Caco-2 (cell line): ENCODE results near the gene SCARF2. TPM values are rescaled to one million over a fixed set of nuclear protein-coding genes. Genes with fewer than 3 reads are reported as not detected.

Source experiments
- BruUV-seq: library from RNA; stranded (reverse); fragments of 400-500 nt; replicated peaks from 2 replicates; lab custom pipeline; 2021; lab: Mats Ljungman, UMichigan
- CTCF ChIA-PET: fragments of 300-600 bp; sonication (Branson Sonifier 250); formaldehyde crosslinking; loops from one replicate; lab custom pipeline; 2022; ENCODE audit warnings: antibody characterized with exemption; lab: Charles Lee
- POLR2A ChIA-PET: fragments of 300-600 bp; sonication (Branson Sonifier 250); formaldehyde crosslinking; loops from one replicate; lab custom pipeline; 2022; ENCODE audit warnings: antibody characterized with exemption; lab: Charles Lee
- DNase-seq, 2 experiments: peaks; one replicate each; pipeline versions ENCODE4 v3.0.0 to v3.0.0-alpha.2; 2020 to 2022
- H3K27me3 ChIP-seq: replicated peaks from 2 replicates; pipeline ENCODE4 v1.6.0; 2011; ENCODE audit warnings: low read length; ENCODE audit not compliant: control insufficient read depth, insufficient read depth
- H3K36me3 ChIP-seq: 2 replicates; pipeline ENCODE4 v1.5.1; 2011; ENCODE audit warnings: low read length; ENCODE audit not compliant: control insufficient read depth, insufficient read depth
- H3K4me1 ChIP-seq: fragments of 250-450 bp; sonication (Bioruptor Pico); 2 replicates; pipeline ENCODE4 v1.5.1; 2020; ENCODE audit warnings: mild to moderate bottlenecking
- H3K4me3 ChIP-seq: 2 replicates; pipeline ENCODE4 v1.5.1; 2011; ENCODE audit warnings: low read depth, mild to moderate bottlenecking, control low read depth, low read length
- H3K9me3 ChIP-seq: fragments of 250-450 bp; sonication (Bioruptor Pico); 2 replicates; pipeline ENCODE4 v1.5.1; 2020; ENCODE audit warnings: mild to moderate bottlenecking, moderate library complexity
- H3K27ac Mint-ChIP-seq: one replicate; pipeline ENCODE4 v1.8.0; 2022; ENCODE audit warnings: mixed read lengths; ENCODE audit not compliant: unreplicated experiment
- H3K27me3 Mint-ChIP-seq: one replicate; pipeline ENCODE4 v1.8.0; 2022; ENCODE audit warnings: mixed read lengths; ENCODE audit not compliant: insufficient read depth, unreplicated experiment
- H3K36me3 Mint-ChIP-seq: one replicate; pipeline ENCODE4 v1.8.0; 2022; ENCODE audit warnings: mild to moderate bottlenecking, mixed read lengths; ENCODE audit not compliant: insufficient read depth, unreplicated experiment
- H3K4me1 Mint-ChIP-seq: one replicate; pipeline ENCODE4 v1.8.0; 2022; ENCODE audit warnings: low read depth, mixed read lengths; ENCODE audit not compliant: unreplicated experiment
- H3K4me3 Mint-ChIP-seq: one replicate; pipeline ENCODE4 v1.8.0; 2022; ENCODE audit warnings: mild to moderate bottlenecking, moderate library complexity, mixed read lengths; ENCODE audit not compliant: unreplicated experiment
- H3K9me3 Mint-ChIP-seq: one replicate; pipeline ENCODE4 v1.8.0; 2022; ENCODE audit warnings: mixed read lengths; ENCODE audit not compliant: unreplicated experiment
- CTCF ChIP-seq, 2 experiments: fragments of 200-600 bp in 1 of 2; IDR thresholded peaks; 1 replicate in 1 of 2; 2 replicates in 1 of 2; pipeline versions ENCODE4 v1.5.1 to v1.8.0; 2011 to 2022; ENCODE audit warnings: antibody characterized with exemption in 1 of 2, control low read depth in 1 of 2, inconsistent platforms in 1 of 2, low read depth in 1 of 2, low read length in 1 of 2, mild to moderate bottlenecking in 1 of 2, moderate library complexity in 1 of 2; ENCODE audit not compliant: insufficient read depth in 1 of 2, severe bottlenecking in 1 of 2, unreplicated experiment in 1 of 2
- intact Hi-C: fragments of 100-400 bp; cut with micrococcal nuclease; formaldehyde crosslinking; loops from one replicate; pipeline ENCODE4 v1.10.0; 2022; ENCODE audit not compliant: unreplicated experiment
- total RNA-seq: library from RNA; stranded (reverse); gene quantifications from 2 replicates; pipeline ENCODE4 v1.2.3, GENCODE V29; 2022

SCARF2 gene
- total RNA-seq, 1 experiment from 2014 or later, result 0.73 TPM

- Mint-ChIP-seq H3K27me3 (no peaks in the 10 kb centered on the region), H3K4me1 (peaks cover 8% of the 10 kb centered on the region), H3K27ac (no peak overlapping the region), H3K9me3 (no peaks in the 10 kb centered on the region), H3K4me3 (no peak overlapping the region), H3K36me3 (peaks cover 14% of the 10 kb centered on the region)
- intact Hi-C loops, result no loop called here
- CTCF ChIA-PET, result interaction anchor here (1.1 kb wide), 1 partner anchor 31 kb away, joined by 3 read pairs; no protein-coding TSS in a partner anchor
- Histone ChIP-seq H3K4me3 (no peak overlapping the region), H3K27me3 (no peaks in the 10 kb centered on the region), H3K4me1 (no peaks in the 10 kb centered on the region), H3K36me3 (no peaks in the 10 kb centered on the region), H3K9me3 (no peaks in the 10 kb centered on the region)
- no peak for TF ChIP-seq CTCF (IDR thresholded peaks at IDR 0.05; ENCODE audit: insufficient read depth in 1 of 2, low read depth in 1 of 2, low read length in 1 of 2, severe bottlenecking in 1 of 2, unreplicated experiment in 1 of 2)
- POLR2A ChIA-PET, result no interaction called here
- no TSS peak for BruUV-seq
- no peak for DNase-seq
These were observed 22.2 kb upstream of the SCARF2 start for GRCh38 chr22:20459862-20460261.

- no peaks in the 10 kb centered on the region for H3K4me1 ChIP-seq
- H3K4me1 Mint-ChIP-seq, result peaks cover 8% of the 10 kb centered on the region
- H3K9me3 Mint-ChIP-seq, result no peaks in the 10 kb centered on the region
- H3K27me3 ChIP-seq, result no peaks in the 10 kb centered on the region
- H3K36me3 Mint-ChIP-seq, result peaks cover 19% of the 10 kb centered on the region
- H3K36me3 ChIP-seq, result no peaks in the 10 kb centered on the region
- DNase-seq, result no peak
- H3K27me3 Mint-ChIP-seq, result no peaks in the 10 kb centered on the region
- no peak overlapping the region for H3K4me3 ChIP-seq
- TF ChIP-seq CTCF (IDR thresholded peaks at IDR 0.05; ENCODE audit: insufficient read depth in 1 of 2, low read depth in 1 of 2, low read length in 1 of 2, severe bottlenecking in 1 of 2, unreplicated experiment in 1 of 2), result no peak
- BruUV-seq, result no TSS peak
- no peak overlapping the region for H3K4me3 Mint-ChIP-seq
- no peaks in the 10 kb centered on the region for H3K9me3 ChIP-seq
- ChIA-PET POLR2A (no interaction called here), CTCF (interaction anchor here (1.1 kb wide), 1 partner anchor 30 kb away, joined by 3 read pairs; no protein-coding TSS in a partner anchor)
- intact Hi-C loops, result no loop called here
- no peak overlapping the region for H3K27ac Mint-ChIP-seq
These were observed 21.5 kb upstream of the SCARF2 start for GRCh38 chr22:20459152-20459542.

- DNase-seq, result no peak
- Histone ChIP-seq H3K4me1 (no peaks in the 10 kb centered on the region), H3K27me3 (no peaks in the 10 kb centered on the region), H3K36me3 (no peaks in the 10 kb centered on the region), H3K9me3 (no peaks in the 10 kb centered on the region), H3K4me3 (no peak overlapping the region)
- CTCF ChIA-PET, result interaction anchor here (0.6 kb wide), 1 partner anchor 40 kb away, joined by 5 read pairs; no protein-coding TSS in a partner anchor
- TF ChIP-seq CTCF (IDR thresholded peaks at IDR 0.05; ENCODE audit: insufficient read depth in 1 of 2, low read depth in 1 of 2, low read length in 1 of 2, severe bottlenecking in 1 of 2, unreplicated experiment in 1 of 2), result no peak
- Mint-ChIP-seq H3K27me3 (no peaks in the 10 kb centered on the region), H3K36me3 (peaks cover 19% of the 10 kb centered on the region), H3K27ac (no peak overlapping the region), H3K9me3 (no peaks in the 10 kb centered on the region), H3K4me1 (peaks cover 8% of the 10 kb centered on the region), H3K4me3 (no peak overlapping the region)
- intact Hi-C loops, result no loop called here
- no TSS peak for BruUV-seq
- POLR2A ChIA-PET, result no interaction called here
These were observed 21.0 kb upstream of the SCARF2 start for GRCh38 chr22:20458530-20459151.
